SK-MEL-5 (cell line): ENCODE measurements around the gene COX6B1. TPM values are rescaled to one million over a fixed set of nuclear protein-coding genes. Genes with fewer than 3 reads are reported as not detected.

Source experiments
- DNase-seq: peaks from one replicate; pipeline ENCODE4 v3.0.0-alpha.2; 2016; ENCODE audit warnings: low read depth, low spot score
- in situ Hi-C: cut with HindIII; loops from 2 replicates; pipeline ENCODE4 v1.10.0; 2016; ENCODE audit warnings: low sequenced_read_pairs, high pct_unique_total_duplicates, low pct_unique_long_range_greater_than_20kb
- total RNA-seq: library from RNA; depleted of rRNA; stranded (reverse); fragments of >200 nt; shearing (Covaris generic); gene quantifications from 2 replicates; pipeline ENCODE4 v1.2.3, GENCODE V29; 2014; rRNA removed

Gene COX6B1
- total RNA-seq, 1 experiment from 2014 or later, result 568 TPM

DNA sequence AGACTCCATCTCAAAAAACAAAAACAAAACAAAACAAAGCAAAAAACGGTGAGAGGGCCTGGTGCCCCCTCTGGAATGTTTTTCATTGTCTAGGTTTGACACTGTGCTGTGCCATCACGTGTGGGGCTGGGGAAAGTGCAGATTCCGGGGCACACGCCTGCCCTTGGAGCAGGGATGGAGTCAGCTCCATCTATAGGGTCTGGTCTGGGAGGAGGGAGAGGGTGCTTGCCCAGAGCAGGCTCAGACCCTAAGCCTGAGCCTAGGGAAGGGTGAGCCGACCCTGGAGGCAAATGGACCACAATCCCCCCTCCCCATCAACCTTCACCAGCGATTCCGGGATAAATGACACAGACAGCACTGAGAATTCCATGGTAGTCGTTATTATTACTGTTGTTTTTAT is 45.3 kb downstream of the COX6B1 start:
- DNase-seq, result no peak
- in situ Hi-C loops, result no loop called here

DNA sequence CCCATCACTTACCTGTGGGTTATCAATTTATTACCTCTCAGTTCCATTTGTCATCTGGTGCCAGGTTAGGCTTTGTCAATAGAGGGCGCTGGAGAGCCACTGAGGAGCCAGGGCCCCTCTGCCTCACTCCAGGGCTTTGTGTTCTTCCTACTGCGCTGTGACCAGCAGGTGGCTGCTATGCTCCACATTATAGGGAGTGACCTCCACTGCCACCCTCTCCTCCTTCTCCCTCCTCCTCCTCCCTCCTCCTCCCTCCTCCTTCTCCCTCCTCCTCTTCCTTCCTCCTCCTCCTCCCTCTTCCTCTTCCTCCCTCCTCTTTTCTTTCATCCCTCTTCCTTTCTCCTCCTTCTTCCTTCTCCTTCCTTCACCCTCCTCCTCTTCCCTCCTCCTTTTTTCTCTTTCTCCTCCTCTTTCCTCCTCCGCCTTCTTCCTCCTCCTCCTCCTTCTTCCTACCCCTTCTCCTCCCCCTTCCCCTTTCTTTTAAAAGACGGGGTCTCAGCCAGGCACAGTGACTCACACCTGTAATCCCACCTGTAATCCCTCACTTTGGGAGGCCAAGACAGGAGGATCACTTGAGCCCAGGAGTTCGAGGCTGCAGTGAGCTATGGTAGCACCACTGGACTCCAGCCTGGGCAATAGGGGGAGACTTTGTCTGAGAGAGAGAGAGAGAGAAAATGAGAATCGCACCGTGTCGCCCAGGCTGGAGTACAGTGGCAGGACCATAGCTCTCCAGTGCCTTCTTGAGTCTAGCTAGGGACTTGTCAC is 45.9 kb downstream of the COX6B1 start:
- DNase-seq, result peak; percentile 91
- in situ Hi-C loops, result no loop called here

GRCh38 chr19:35695895-35696422 is 47.8 kb downstream of the COX6B1 start:
- in situ Hi-C loops, result no loop called here
- DNase-seq, result no peak

GRCh38 chr19:35696835-35697234 is 48.7 kb downstream of the COX6B1 start:
- no peak for DNase-seq
- in situ Hi-C loops, result no loop called here

GRCh38 chr19:35702223-35703012 is 54.3 kb downstream of the COX6B1 start:
- in situ Hi-C loops, result no loop called here
- peak; percentile 98 for DNase-seq

DNA sequence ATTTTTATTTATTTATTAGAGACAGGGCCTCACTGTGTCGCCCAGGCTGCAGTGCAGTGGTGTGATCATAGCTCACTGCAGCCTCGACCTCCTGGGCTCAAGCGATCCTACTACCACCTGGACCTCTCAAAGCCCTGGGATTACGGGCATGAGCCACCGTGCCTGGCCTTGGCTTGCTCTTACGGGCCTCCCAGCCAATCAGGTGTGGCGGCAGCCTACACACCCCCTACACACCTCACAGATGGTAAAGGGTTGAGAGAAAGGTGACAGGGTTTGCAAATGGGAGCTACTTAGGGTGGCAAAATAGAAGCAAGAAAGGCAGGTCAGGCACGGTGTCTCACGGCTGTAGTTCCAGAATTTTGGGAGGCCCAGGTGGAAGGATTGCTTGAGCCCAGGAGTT is 55.2 kb downstream of the COX6B1 start:
- in situ Hi-C loops, result no loop called here
- no peak for DNase-seq

GRCh38 chr19:35704218-35704617 is 56.1 kb downstream of the COX6B1 start, which contains the start of gene ZBTB32:
ZBTB32 (plus strand) TSS chr19:35704558; CDS start chr19:35714627, 10,069 bp downstream.
- DNase-seq, result no peak
- in situ Hi-C loops, result no loop called here

Other genes starting within 250 kb of the COX6B1 start
- gene FFAR2, start 200.1 kb upstream of the COX6B1 start, total RNA-seq, result 0.13 TPM in 1 of 2 replicates, not detected in the other
- not detected in 2 replicates for gene KRTDAP, start 157.9 kb upstream of the COX6B1 start, total RNA-seq
- 16.7 and 23.0 TPM in 2 replicates for gene DMKN, start 134.7 kb upstream of the COX6B1 start, total RNA-seq
- gene SBSN, start 120.0 kb upstream of the COX6B1 start, total RNA-seq, result 0.11 TPM in 1 of 2 replicates, not detected in the other
- gene GAPDHS, start 114.9 kb upstream of the COX6B1 start, total RNA-seq, result 3.2 and 3.6 TPM in 2 replicates
- gene TMEM147, start 102.7 kb upstream of the COX6B1 start, total RNA-seq, result 582 and 591 TPM in 2 replicates
- gene ATP4A, start 84.7 kb upstream of the COX6B1 start, total RNA-seq, result not detected in 2 replicates
- not detected in 2 replicates for gene PMIS2, start 62.1 kb upstream of the COX6B1 start, total RNA-seq
- 9.2 and 11.1 TPM in 2 replicates for gene HAUS5, start 35.6 kb upstream of the COX6B1 start, total RNA-seq
- gene RBM42, start 19.3 kb upstream of the COX6B1 start, total RNA-seq, result 54.5 and 58.2 TPM in 2 replicates
- 0.40 TPM in 1 of 2 replicates, not detected in the other for gene ETV2, start 6.6 kb upstream of the COX6B1 start, total RNA-seq
- not detected in 2 replicates for gene UPK1A, start 18.2 kb downstream of the COX6B1 start, total RNA-seq
- gene ZBTB32, start 56.2 kb downstream of the COX6B1 start, total RNA-seq, result not detected in 2 replicates
- gene KMT2B, start 69.7 kb downstream of the COX6B1 start, total RNA-seq, result 3.7 and 5.9 TPM in 2 replicates
- 1.5 and 6.9 TPM in 2 replicates for gene IGFLR1, start 94.1 kb downstream of the COX6B1 start, total RNA-seq
- gene U2AF1L4, start 97.1 kb downstream of the COX6B1 start, total RNA-seq, result 6.0 and 6.9 TPM in 2 replicates
- 51.5 and 56.0 TPM in 2 replicates for gene PSENEN, start 97.3 kb downstream of the COX6B1 start, total RNA-seq
- gene LIN37, start 100.3 kb downstream of the COX6B1 start, total RNA-seq, result 5.3 and 7.7 TPM in 2 replicates
- gene HSPB6, start 108.7 kb downstream of the COX6B1 start, total RNA-seq, result not detected in 2 replicates
- 1.3 and 1.7 TPM in 2 replicates for gene PROSER3, start 109.9 kb downstream of the COX6B1 start, total RNA-seq
- 0.83 and 0.87 TPM in 2 replicates for gene ARHGAP33, start 127.2 kb downstream of the COX6B1 start, total RNA-seq
- gene PRODH2, start 164.5 kb downstream of the COX6B1 start, total RNA-seq, result not detected in 2 replicates
- gene NPHS1, start 204.2 kb downstream of the COX6B1 start, total RNA-seq, result not detected in 2 replicates
- gene KIRREL2, start 208.6 kb downstream of the COX6B1 start, total RNA-seq, result 1.7 and 2.4 TPM in 2 replicates
- gene APLP1, start 220.3 kb downstream of the COX6B1 start, total RNA-seq, result 9.2 and 13.5 TPM in 2 replicates